Mucosa of stomach (tissue), 1 donor: ENCODE data around the gene DAPL1.
"Not testable (repeated sequence)": the region's sequence is repeated elsewhere in the genome, so short reads cannot be mapped to it uniquely, and the experiment has no call there.

Source experiments
- H3K27me3 ChIP-seq: one replicate; pipeline ENCODE4 v1.7.0; 2013; ENCODE audit warnings: mild to moderate bottlenecking, low read length; ENCODE audit not compliant: control insufficient read depth, insufficient read depth
- H3K36me3 ChIP-seq: one replicate; pipeline ENCODE4 v1.7.0; 2013; ENCODE audit warnings: low read length; ENCODE audit not compliant: control insufficient read depth, insufficient read depth
- H3K4me1 ChIP-seq: one replicate; pipeline ENCODE4 v1.7.0; 2013; ENCODE audit warnings: mild to moderate bottlenecking, low read length; ENCODE audit not compliant: control insufficient read depth, insufficient read depth
- H3K4me3 ChIP-seq: one replicate; pipeline ENCODE4 v1.7.0; 2013; ENCODE audit warnings: low read length
- H3K9ac ChIP-seq: one replicate; pipeline ENCODE4 v1.7.0; 2013; ENCODE audit warnings: mild to moderate bottlenecking, low read length, moderate library complexity
- H3K9me3 ChIP-seq: one replicate; pipeline ENCODE4 v1.7.0; 2013; ENCODE audit warnings: mild to moderate bottlenecking, low read length, moderate library complexity; ENCODE audit not compliant: control insufficient read depth
- donor health status: Pancreatic carcinoma.

The DAPL1 gene

DNA sequence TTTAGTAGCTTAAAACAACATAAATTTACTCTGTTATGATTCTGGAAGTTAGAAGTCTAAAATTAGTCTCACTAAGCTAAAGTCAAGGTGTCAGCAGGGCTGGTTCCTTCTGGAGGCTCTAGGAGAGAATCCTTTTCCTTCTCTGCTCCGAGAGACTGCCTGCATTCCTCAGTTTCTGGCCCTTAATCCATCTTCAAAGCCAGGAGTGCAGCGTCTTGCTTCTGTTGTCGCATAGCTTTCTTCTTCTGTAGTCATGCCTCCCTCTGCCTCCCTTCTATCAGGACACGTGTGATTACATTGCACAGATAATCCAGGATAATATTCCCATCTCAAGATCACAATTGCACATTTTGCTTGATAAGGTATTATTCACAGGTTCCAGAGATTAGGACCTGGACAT, 35.1 kb downstream of the DAPL1 start:
- H3K4me3 ChIP-seq: no peak overlapping the region
- H3K36me3 ChIP-seq: no peaks in the 10 kb centered on the region
- no peaks in the 10 kb centered on the region for H3K4me1 ChIP-seq
- H3K9ac ChIP-seq: no peak overlapping the region
- H3K9me3 ChIP-seq: no peaks in the 10 kb centered on the region
- no peaks in the 10 kb centered on the region for H3K27me3 ChIP-seq

DNA sequence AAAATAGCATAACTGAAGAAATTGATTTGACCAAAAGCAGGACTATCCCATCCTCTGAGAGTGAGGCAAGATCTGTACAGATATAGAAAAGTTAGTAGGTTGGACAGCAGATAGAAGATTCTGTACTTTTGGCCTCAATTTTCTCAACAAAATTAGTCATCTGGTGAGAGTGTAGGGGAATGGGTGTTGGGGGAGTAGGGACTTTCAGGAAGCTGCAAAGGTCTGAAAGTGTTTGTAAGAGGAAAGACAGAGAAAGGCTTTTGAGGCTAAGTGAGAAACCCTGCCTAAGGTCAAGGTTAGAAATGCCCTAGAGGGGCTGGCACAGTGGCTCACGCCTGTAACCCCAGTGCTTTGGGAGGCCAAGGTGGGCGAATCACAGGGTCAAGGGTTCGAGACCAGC, 40.3 kb downstream of the DAPL1 start:
- H3K4me1 ChIP-seq: no peaks in the 10 kb centered on the region
- no peaks in the 10 kb centered on the region for H3K27me3 ChIP-seq
- no peak overlapping the region for H3K4me3 ChIP-seq
- no peaks in the 10 kb centered on the region for H3K9me3 ChIP-seq
- H3K36me3 ChIP-seq: no peaks in the 10 kb centered on the region
- no peak overlapping the region for H3K9ac ChIP-seq

DNA sequence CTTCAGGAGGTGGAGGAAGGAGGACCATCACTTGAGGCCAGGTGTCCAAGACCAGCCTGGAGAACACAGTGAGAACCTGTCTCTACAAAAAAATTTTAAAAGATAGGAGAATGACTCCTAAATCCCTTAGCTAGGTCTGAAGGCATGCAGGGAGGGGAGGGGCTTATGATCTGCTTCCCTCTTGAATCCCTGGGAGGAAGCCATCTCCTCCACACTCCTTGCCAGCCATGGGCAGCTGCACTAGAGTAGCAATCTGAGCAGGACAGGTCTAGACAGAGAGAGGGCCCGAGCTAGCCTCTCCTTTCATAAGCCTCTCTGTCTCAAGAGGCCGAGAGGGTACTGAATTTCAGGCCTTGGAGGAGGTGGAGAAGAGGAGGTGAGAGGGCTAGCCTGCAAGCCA, 42.5 kb downstream of the DAPL1 start:
- no peak overlapping the region for H3K9ac ChIP-seq
- no peaks in the 10 kb centered on the region for H3K27me3 ChIP-seq
- H3K4me3 ChIP-seq: no peak overlapping the region
- H3K36me3 ChIP-seq: no peaks in the 10 kb centered on the region
- no peaks in the 10 kb centered on the region for H3K9me3 ChIP-seq
- H3K4me1 ChIP-seq: no peaks in the 10 kb centered on the region

DNA sequence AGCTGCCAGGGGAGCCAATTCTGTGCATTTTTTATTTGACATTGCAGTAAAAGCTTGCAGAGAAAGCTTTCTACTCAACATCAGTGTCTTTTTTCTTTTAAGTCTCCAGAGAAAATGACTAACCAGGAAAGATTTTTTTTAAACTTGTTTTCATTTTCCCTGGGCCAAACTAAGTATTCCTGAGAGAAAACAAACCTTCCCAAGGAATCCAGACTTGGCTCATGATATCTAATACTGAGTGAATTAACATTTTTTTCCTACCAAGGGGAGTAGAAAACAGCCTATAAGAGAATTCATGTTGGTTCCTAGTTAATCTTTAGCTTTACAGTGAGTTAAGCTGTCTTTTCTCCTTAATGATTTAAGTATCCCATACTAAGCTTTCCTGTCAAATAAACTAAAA, 46.7 kb downstream of the DAPL1 start:
- no peak overlapping the region for H3K4me3 ChIP-seq
- no peaks in the 10 kb centered on the region for H3K9me3 ChIP-seq
- no peaks in the 10 kb centered on the region for H3K27me3 ChIP-seq
- no peak overlapping the region for H3K9ac ChIP-seq
- H3K4me1 ChIP-seq: no peaks in the 10 kb centered on the region
- H3K36me3 ChIP-seq: no peaks in the 10 kb centered on the region

DNA sequence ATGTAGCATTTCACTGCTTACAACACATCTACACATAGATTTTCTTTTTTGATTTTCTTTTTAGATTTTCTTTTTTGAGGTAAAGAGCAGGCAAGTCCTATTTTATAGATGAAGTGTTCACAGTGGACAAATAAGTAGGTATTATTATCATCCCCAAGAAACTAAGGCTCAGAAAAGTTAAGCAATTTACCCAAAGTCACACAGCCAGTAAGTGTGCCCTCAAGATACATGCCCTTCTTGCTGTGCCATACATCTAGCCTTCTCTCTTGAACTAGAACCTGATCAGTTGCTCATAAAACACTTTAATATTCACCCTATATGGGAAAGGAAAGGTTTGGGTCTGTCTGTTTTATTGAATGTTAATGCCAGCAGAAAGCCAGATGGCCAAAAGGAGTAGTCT, 50.3 kb downstream of the DAPL1 start:
- Histone ChIP-seq H3K9ac (no peak overlapping the region), H3K4me1 (no peaks in the 10 kb centered on the region), H3K36me3 (no peaks in the 10 kb centered on the region), H3K4me3 (no peak overlapping the region), H3K9me3 (no peaks in the 10 kb centered on the region), H3K27me3 (no peaks in the 10 kb centered on the region)

DNA sequence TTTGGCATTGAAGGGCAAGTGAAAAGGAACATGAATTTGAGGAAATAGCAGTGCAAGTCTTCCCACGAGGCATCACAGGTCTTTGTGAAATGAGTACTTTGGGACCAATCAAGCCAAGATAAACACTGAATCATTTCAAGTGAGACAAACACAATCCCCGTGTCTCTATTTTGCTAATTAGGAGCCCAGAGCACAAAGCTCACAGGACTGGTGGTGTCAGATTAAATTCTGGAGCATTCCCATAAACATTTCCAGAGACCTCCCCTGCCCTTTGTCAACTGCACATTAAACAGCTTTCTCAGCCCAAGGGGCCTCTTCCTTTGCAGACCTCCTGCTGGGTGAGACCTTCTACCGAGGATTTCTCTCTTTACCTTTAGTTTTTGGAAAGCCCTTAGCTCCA, 50.7 kb downstream of the DAPL1 start:
- H3K36me3 ChIP-seq: no peaks in the 10 kb centered on the region
- no peak overlapping the region for H3K9ac ChIP-seq
- H3K4me3 ChIP-seq: no peak overlapping the region
- H3K27me3 ChIP-seq: no peaks in the 10 kb centered on the region
- no peaks in the 10 kb centered on the region for H3K9me3 ChIP-seq
- H3K4me1 ChIP-seq: no peaks in the 10 kb centered on the region

DNA sequence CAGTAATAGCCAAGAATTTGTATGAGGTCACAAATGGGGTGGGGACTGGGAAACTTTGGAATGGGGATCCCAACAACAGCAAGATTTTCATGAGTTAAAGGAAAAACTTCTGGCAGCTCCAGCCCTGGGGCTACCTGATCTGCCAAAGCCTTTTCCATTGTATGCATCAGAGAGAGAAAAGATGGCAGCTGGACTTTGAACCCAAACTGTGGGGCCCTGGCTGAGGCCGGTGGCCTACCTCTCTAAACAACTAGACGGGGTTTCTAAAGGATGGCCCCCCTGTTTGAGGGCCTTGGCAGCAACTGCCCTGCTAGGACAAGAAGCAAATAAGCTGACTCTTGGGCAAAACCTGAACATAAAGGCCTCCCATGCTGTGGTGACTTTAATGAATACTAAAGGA, 52.4 kb downstream of the DAPL1 start:
- not testable (repeated sequence) for H3K9ac ChIP-seq, H3K4me3 ChIP-seq, H3K36me3 ChIP-seq, H3K4me1 ChIP-seq, H3K9me3 ChIP-seq, H3K27me3 ChIP-seq

DNA sequence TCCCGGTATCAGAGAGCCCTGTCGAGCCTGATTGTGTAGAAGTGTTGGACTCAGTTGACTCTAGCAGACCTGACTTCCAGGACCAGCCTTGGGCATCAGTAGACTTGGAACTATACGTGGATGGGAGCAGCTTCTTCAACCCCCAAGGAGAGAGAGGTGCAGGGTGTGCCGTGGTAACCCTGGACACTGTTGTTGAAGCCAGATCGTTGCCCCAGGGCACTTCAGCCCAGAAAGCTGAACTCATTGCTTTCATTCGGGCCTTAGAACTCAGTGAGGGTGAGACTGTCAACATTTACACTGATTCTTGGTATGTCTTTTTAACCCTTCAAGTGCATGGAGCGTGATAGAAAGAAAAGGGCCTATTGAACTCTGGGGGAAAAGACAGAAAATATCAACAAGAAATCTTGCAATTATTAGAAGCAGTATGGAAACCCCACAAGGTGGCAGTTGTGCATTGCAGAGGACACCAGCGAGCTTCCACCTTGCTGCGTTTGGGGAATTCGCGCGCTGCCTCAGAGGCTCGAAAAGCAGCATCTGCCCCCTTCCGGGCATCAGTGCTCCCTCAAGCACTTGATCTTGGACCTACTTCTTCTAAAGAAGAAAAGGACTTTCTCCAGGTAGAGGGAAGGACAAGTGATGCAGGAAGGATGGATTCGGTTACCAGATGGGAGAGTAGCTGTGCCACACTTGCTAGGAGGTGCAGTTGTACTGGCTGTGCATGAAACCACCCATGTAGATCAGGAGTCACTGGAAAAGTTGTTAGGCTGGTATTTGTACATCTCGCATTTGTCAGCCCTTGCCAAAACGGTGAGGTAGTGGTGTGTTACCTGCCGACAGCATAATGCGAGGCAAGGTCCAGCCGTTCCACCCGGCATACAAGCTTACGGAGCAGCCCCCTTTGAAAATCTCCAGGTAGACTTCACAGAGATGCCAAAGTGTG, 53.2 kb downstream of the DAPL1 start:
- not testable (repeated sequence) for H3K36me3 ChIP-seq

DNA sequence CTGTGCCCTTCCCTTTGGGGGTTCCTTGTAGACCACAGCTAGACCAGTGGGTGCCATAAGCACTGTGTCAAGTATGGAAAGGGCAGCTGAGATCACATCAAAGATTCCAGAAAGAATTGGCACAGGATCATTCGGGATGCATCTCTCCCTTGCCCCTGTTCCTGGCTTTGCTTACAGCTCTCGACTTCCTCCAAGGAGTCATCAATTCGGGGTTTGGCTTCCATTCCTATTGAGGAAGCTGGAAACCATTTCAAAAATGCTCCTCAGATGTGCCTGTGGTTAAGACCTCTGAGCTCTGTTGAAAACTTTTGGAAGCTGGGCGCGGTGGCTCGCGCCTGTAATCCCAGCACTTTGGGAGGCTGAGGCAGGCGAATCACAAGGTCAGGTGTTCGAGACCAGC, 65.1 kb downstream of the DAPL1 start:
- H3K27me3 ChIP-seq, H3K4me3 ChIP-seq, H3K9me3 ChIP-seq, H3K36me3 ChIP-seq, H3K4me1 ChIP-seq, H3K9ac ChIP-seq: not testable (repeated sequence)

More for the DNA sequence above, 53.2 kb downstream of the DAPL1 start:
- H3K9me3 ChIP-seq, H3K27me3 ChIP-seq, H3K4me3 ChIP-seq, H3K4me1 ChIP-seq, H3K9ac ChIP-seq: not testable (repeated sequence)

DNA sequence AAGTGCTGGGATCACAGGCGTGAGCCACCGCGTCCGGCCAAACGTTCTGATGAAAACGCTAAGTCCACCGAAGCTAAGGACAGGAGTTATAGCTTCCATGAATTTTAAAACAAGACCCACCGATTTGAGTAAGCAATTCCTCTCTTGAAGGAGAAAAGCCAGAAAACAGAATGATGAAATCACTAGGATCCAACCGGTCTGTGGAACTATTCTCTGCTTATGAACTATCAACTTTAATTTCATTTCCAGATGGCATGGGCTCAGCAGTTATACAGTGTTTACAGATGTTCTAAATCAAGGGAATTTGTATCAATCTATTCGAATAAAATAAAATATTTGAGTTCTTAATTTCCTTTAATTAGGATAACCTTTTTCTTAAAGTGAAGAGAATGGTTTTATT, 66.5 kb downstream of the DAPL1 start:
- H3K4me1 ChIP-seq, H3K4me3 ChIP-seq, H3K36me3 ChIP-seq, H3K9me3 ChIP-seq, H3K9ac ChIP-seq, H3K27me3 ChIP-seq: not testable (repeated sequence)

DNA sequence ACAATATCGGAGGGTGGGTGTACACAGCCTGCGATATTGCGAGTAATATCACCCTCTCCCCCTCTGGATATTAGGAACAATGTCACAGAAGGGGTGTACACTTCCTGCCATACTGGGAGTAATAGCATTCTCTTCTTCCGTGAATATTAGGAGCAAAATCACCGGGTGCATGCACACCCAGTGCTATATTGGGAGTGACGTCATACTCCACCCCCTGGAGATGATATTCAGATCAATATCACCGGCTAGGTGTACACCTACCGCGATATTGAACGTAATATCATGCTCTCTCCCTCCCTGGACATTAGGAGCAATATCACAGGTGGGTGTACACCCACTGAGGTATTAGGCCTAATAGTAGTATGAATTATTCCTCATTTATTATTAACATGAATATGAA, 70.4 kb downstream of the DAPL1 start:
- H3K27me3 ChIP-seq, H3K4me3 ChIP-seq, H3K9me3 ChIP-seq, H3K4me1 ChIP-seq, H3K9ac ChIP-seq, H3K36me3 ChIP-seq: not testable (repeated sequence)
